Nephron (organoid): Measurements from ENCODE around the gene HELQ.
A peak's percentile ranks its signal among the peaks of the same experiment; 100 is the strongest.
"Not testable (repeated sequence)": the region's sequence is repeated elsewhere in the genome, so short reads cannot be mapped to it uniquely, and the experiment has no call there.

Experiments
- H3K27ac Mint-ChIP-seq, 3 experiments: 2 replicates each; pipeline ENCODE4 v1.8.0; 2020; ENCODE audit warnings: mixed read lengths in 3 of 3, mild to moderate bottlenecking in 2 of 3, moderate library complexity in 1 of 3
- H3K27me3 Mint-ChIP-seq: 2 replicates; pipeline ENCODE4 v1.8.0; 2021; ENCODE audit warnings: low read depth, mild to moderate bottlenecking, moderate library complexity, mixed read lengths
- H3K36me3 Mint-ChIP-seq: 2 replicates; pipeline ENCODE4 v1.8.0; 2020; ENCODE audit warnings: low read depth, mixed read lengths
- H3K4me1 Mint-ChIP-seq: 2 replicates; pipeline ENCODE4 v1.8.0; 2020; ENCODE audit warnings: mixed read lengths
- H3K4me3 Mint-ChIP-seq, 3 experiments: 2 replicates each; pipeline ENCODE4 v1.8.0; 2020; ENCODE audit warnings: mild to moderate bottlenecking in 3 of 3, mixed read lengths in 3 of 3, moderate library complexity in 2 of 3
- H3K9me3 Mint-ChIP-seq: 2 replicates; pipeline ENCODE4 v1.8.0; 2020; ENCODE audit warnings: mixed read lengths
- TF ChIP-seq, protein P1 (sequence below), 3 experiments: fragments of 200-600 bp; sonication (generic); IDR thresholded peaks; one replicate each; pipeline ENCODE4 v1.5.0; 2021; ENCODE audit warnings: antibody characterized with exemption in 3 of 3; ENCODE audit not compliant: unreplicated experiment in 3 of 3

The HELQ gene

DNA sequence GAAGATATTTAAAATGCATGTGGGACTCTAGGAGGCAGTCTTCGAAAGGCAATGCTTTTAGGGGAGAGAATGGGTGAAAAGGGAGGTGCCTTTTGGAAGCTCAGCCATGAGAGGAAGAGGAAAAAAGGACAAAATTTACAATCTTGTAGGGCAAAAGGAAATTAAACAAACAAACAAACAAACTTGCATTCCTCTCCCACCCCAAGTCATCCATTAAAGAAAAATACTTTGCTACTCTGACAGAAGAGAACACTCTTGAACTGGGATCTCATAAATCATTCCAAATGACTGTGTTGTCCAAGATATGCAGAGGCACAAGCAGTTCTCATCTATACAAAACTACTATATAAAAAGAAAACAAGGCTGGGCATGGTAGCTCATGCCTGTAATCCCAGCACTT is 46.7 kb downstream of the HELQ start:
- no peaks in the 10 kb centered on the region for H3K9me3 Mint-ChIP-seq
- peaks cover 36% of the 10 kb centered on the region for H3K36me3 Mint-ChIP-seq
- H3K27ac Mint-ChIP-seq = no peak overlapping the region
- no peak overlapping the region for H3K4me3 Mint-ChIP-seq
- no peaks in the 10 kb centered on the region for H3K4me1 Mint-ChIP-seq
- H3K27me3 Mint-ChIP-seq = no peaks in the 10 kb centered on the region
- TF ChIP-seq, protein P1, sequence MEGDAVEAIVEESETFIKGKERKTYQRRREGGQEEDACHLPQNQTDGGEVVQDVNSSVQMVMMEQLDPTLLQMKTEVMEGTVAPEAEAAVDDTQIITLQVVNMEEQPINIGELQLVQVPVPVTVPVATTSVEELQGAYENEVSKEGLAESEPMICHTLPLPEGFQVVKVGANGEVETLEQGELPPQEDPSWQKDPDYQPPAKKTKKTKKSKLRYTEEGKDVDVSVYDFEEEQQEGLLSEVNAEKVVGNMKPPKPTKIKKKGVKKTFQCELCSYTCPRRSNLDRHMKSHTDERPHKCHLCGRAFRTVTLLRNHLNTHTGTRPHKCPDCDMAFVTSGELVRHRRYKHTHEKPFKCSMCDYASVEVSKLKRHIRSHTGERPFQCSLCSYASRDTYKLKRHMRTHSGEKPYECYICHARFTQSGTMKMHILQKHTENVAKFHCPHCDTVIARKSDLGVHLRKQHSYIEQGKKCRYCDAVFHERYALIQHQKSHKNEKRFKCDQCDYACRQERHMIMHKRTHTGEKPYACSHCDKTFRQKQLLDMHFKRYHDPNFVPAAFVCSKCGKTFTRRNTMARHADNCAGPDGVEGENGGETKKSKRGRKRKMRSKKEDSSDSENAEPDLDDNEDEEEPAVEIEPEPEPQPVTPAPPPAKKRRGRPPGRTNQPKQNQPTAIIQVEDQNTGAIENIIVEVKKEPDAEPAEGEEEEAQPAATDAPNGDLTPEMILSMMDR (IDR thresholded peaks at IDR 0.05; ENCODE audit: unreplicated experiment in 3 of 3) = no peak

DNA sequence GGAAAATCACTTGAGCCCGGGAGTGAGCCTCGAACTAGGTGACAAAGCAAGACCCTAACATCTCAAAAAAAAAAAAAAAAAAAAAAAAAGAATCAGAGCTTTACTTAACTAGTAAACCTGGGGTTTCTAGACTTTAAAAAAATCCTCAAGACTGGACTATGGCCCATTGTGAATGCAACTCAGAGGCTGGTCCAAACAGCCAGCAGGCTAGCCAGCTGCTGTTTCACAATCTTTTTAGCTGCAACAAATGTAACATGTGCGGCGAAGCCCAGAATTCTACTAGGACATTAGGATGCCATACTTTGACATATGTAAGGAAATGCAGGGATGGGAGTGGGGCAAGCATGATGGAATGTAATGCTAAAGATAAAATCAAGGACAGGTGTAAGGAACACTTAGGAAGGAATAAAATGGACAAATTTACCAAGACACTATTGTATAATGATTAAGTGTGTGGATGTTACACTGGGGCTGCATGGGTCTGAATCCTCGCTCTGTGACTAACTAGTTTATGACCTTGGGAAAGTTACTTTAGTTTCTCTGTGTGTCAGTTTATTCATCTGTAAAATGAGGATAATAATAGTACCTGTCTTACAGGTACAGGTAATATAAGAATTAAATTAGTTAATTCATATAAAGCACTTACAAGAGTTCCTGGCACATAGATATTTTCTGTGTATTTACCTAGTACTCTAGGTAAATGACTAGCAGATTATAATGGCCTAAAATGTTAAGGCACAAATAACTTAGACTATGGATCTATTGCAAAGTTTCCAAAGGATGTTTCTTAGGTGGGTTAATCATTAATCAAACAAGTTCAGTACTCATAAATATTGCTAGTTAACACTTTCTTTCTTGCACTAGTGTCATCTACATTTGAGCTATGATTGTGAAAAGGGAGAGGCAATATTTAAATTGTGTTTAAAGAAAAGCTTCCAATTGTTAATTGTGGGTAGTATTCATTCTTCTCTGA is 49.5 kb downstream of the HELQ start:
- Mint-ChIP-seq H3K4me3 (no peak overlapping the region), H3K27ac (peak overlapping the region in 1 of 3 experiments; percentile 74), H3K9me3 (peaks cover 7% of the 10 kb centered on the region), H3K4me1 (no peaks in the 10 kb centered on the region), H3K36me3 (peaks cover 31% of the 10 kb centered on the region), H3K27me3 (no peaks in the 10 kb centered on the region)
- TF ChIP-seq, protein P1 (IDR thresholded peaks at IDR 0.05; ENCODE audit: unreplicated experiment in 3 of 3) = no peak

GRCh38 chr4:83398158-83398557 is 57.5 kb downstream of the HELQ start:
- H3K27me3 Mint-ChIP-seq, H3K27ac Mint-ChIP-seq, H3K4me3 Mint-ChIP-seq, H3K4me1 Mint-ChIP-seq: not testable (repeated sequence)
- peaks cover 26% of the 10 kb centered on the region for H3K9me3 Mint-ChIP-seq
- H3K36me3 Mint-ChIP-seq = peaks cover 38% of the 10 kb centered on the region

GRCh38 chr4:83393908-83394307 is 61.7 kb downstream of the HELQ start:
- H3K4me1 Mint-ChIP-seq = peaks cover 10% of the 10 kb centered on the region
- no peak overlapping the region for H3K27ac Mint-ChIP-seq
- H3K9me3 Mint-ChIP-seq = peaks cover 6% of the 10 kb centered on the region
- peaks cover 3% of the 10 kb centered on the region for H3K27me3 Mint-ChIP-seq
- H3K4me3 Mint-ChIP-seq = no peak overlapping the region
- H3K36me3 Mint-ChIP-seq = peaks cover 14% of the 10 kb centered on the region
- TF ChIP-seq, protein P1 (IDR thresholded peaks at IDR 0.05; ENCODE audit: unreplicated experiment in 3 of 3) = no peak

DNA sequence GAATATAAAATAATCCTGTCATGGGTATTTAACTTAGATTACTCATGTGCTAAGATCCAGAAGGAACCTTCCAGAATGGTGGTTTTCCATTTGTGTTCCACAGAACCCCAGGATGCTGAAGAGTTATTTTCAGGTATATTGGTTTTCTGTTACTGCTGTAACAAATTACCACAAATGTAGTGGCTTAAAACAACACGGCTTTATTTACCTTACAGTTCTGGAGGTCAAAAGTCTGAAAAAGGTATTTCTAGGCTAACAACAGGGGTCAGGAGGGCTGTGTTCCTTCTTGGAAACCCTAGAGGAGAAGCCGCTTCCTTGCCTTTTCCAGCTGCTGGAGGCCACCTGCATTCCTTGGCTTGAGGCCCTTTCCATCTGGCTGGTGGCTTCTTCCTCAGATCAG is 63.1 kb downstream of the HELQ start:
- Mint-ChIP-seq H3K36me3 (peaks cover 9% of the 10 kb centered on the region), H3K4me1 (peaks cover 15% of the 10 kb centered on the region), H3K27me3 (peaks cover 3% of the 10 kb centered on the region), H3K9me3 (peaks cover 2% of the 10 kb centered on the region), H3K27ac (no peak overlapping the region), H3K4me3 (no peak overlapping the region)
- TF ChIP-seq, protein P1 (IDR thresholded peaks at IDR 0.05; ENCODE audit: unreplicated experiment in 3 of 3) = no peak

DNA sequence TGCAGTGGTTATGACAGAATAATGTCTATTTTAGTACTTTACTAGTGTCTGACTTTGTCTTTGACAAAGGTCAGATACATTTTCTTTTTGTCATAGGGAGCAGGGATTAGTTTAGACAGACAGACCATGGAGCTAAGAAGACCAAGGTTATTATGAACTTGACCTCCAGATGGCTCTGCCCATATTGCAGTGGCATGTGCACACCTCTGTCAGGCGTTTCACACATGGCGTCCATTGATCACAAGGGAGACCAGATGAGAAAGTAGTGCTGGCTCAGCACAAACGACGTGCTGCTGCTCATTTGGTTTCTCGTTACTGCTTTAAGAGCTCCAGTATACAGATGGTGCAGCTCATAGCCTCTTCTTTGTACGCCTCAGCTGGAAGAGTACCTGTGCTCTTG is 64.7 kb downstream of the HELQ start:
- H3K36me3 Mint-ChIP-seq = no peaks in the 10 kb centered on the region
- H3K4me3 Mint-ChIP-seq = no peak overlapping the region
- TF ChIP-seq, protein P1 (IDR thresholded peaks at IDR 0.05; ENCODE audit: unreplicated experiment in 3 of 3) = no peak
- no peak overlapping the region for H3K27ac Mint-ChIP-seq
- peaks cover 26% of the 10 kb centered on the region for H3K4me1 Mint-ChIP-seq
- no peaks in the 10 kb centered on the region for H3K9me3 Mint-ChIP-seq
- H3K27me3 Mint-ChIP-seq = peaks cover 3% of the 10 kb centered on the region
